NCI-H2227 (cell line): Measurements from ENCODE around the gene TMEM212.
A peak's percentile ranks its signal among the peaks of the same experiment; 100 is the strongest.
"Not testable (repeated sequence)": the region's sequence is repeated elsewhere in the genome, so short reads cannot be mapped to it uniquely, and the experiment has no call there.

Experiments
- DNase-seq: peaks from one replicate; lab custom pipeline; 2025; ENCODE audit not compliant: unreplicated experiment; lab: John Stamatoyannopoulos, UW

Gene TMEM212

GRCh38 chr3:171883893-171884279 is 40.7 kb downstream of the TMEM212 start:
- DNase-seq = no peak

GRCh38 chr3:171888466-171888865 is 45.3 kb downstream of the TMEM212 start:
- DNase-seq = no peak

DNA sequence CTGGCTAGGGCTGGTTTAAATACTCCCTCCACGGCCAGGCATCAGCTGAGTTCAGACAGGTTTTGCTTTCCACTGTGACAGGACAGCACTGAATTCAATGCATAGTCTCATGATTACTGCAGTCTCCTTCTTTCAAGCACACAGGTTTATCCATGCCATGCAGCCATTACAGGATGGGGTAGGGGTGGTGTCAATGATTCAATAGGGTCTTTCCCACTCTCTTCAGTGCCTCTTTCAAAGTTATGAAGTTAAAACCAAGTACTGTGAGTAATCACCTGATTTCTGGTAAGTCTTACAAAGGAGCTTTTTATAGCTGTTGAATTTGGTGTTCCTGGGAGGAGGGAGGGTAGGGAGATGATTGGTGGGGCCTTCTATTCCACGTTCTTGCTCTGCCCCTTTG is 47.2 kb downstream of the TMEM212 start:
- DNase-seq = no peak

- peak; percentile 91 for DNase-seq
These were observed 49.3 kb downstream of the TMEM212 start for GRCh38 chr3:171892457-171892856.

- DNase-seq = no peak
These were observed 52.1 kb downstream of the TMEM212 start for GRCh38 chr3:171895291-171895690.

DNA sequence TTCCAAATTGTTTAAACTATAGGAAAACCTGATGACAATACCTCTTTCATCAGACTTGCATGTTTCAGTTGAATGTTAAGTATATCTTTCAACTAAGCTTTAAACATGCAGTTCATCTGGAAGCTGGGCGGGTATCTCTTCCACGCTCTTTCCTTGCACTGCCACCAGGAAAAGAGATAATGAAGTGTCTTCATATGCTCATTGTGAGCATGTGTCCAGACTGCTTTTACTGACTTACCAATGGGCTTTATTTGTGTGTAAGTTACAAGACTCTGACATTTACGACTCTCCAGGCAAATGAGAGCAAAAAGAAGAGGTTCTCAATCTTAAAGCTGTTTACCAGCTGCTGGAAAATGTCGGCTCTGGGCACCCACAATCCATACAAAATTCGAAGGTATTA is 52.8 kb downstream of the TMEM212 start:
- no peak for DNase-seq

DNA sequence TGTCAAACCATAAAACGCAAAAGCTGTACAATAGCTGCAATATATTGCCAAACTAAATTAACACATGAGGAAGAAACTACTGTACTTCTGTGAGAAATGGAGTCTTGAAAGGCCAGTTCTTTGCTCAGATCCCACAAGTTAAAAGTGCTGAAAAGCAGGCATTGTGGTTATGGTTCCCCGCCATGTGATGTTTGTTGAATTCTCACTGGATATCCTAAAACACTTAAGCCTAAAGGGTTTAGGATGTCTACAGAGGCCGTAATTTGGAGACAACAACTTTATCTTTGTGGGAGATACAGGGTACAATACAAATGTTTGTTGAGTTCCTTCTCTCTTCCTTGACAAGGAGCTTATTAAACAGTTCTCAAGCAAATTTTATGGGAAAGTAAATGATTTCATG is 53.2 kb downstream of the TMEM212 start:
- no peak for DNase-seq

DNA sequence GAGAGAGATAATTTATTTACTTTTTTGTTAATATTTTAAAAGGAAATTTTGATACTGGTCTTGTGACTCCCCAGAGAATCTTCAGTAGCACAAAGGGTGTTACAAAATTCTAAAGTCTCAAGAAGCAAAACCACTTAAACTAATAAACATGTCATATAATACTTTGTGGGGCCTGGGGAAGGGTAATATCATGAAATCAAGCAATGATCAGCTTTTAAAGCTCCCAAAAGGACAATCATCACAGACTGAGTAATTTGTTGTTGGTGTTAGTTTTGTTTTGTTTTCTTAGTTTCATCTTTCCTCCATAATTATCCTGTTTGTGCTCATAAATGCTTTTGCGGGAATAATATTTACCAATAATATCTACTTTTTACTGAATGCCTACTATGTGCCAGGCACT is 55.0 kb downstream of the TMEM212 start:
- DNase-seq = no peak

DNA sequence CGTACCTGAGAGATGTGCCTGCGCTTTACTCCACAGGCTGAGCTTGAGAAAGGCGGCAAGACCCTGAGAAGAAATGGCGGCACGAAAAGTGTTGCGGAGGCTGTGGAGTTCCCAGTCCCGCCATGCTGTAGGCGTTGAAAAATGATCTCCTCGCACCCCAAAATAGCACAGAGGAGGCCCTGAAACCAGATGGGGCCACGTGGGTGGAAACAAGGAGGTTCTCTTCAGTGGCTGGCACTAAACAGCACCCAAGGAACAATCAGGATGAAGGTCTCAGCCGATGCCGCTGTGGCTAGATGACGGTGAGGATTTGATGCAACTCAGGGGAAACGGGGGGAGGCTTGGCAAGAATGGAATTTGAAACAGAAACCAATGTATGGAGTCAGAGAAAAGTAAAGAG is 57.3 kb downstream of the TMEM212 start:
- no peak for DNase-seq

DNA sequence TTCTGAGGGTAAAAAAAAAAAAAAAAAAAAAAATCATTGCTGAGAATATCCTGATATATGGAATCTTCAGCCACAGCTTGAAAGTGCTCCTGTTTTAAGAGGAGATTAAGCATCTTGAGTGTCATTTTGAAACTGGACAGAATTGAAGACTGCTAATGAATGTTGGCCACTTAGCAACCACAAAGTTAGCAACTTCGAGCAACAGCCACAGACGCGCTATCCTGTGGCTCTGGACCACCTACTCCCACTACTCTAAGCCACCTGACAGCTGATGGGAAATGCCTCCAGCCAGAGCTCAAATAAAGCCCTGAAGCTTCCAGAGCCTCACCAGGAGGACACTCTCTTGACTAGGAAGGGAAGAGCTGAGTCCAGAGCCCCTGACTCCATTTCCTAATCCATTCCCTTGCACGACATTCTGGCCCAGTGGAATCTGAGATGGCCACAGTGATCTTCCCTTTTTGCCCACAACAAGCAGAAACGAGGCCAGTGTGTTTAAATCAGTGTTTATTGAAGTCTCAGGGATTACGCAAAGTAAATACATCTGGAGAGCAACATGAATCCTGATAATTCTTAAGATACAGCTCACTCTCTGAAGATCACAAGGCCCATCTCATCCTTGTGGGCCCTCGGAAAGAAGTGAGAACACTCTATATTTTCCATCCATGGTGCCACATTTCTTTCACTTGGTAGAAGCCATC is 58.6 kb downstream of the TMEM212 start:
- DNase-seq = no peak

DNA sequence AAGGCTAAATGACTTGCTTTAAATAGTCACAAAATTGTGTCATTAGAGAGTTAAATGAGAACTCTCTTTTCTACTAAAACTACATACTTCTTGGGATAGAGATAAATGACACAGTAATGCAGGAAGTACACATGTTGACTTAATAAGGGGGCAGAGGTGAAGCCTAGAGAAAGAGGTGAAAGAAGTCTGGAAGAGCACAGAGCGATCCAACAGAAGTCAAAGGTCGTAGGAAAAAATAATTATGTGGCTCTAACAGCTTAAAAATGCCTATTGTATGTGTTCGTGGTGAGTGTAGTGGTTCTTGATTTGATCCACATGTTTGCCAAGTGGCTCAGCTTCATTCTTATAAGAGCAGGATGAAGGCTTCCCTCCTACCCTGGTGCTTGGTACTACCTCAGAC is 61.7 kb downstream of the TMEM212 start:
- peak; percentile 6 for DNase-seq

DNA sequence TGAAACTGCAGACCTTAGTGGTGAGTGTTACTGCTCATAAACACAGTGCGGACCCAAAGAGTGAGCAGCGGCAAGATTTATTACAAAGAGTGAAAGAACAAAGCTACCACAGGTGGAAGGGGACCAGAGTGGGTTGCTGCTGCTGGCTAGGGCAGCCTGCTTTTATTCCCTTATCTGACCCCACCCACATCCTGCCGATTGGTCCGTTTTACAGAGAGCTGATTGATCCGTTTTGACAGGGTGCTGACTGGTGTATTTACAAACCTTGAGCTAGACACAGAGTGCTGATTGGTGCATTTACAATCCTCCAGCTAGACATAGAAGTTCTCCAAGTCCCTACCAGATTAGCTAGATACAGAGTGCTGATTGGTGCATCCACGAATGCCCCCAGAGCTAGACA is 63.4 kb downstream of the TMEM212 start:
- not testable (repeated sequence) for DNase-seq

DNA sequence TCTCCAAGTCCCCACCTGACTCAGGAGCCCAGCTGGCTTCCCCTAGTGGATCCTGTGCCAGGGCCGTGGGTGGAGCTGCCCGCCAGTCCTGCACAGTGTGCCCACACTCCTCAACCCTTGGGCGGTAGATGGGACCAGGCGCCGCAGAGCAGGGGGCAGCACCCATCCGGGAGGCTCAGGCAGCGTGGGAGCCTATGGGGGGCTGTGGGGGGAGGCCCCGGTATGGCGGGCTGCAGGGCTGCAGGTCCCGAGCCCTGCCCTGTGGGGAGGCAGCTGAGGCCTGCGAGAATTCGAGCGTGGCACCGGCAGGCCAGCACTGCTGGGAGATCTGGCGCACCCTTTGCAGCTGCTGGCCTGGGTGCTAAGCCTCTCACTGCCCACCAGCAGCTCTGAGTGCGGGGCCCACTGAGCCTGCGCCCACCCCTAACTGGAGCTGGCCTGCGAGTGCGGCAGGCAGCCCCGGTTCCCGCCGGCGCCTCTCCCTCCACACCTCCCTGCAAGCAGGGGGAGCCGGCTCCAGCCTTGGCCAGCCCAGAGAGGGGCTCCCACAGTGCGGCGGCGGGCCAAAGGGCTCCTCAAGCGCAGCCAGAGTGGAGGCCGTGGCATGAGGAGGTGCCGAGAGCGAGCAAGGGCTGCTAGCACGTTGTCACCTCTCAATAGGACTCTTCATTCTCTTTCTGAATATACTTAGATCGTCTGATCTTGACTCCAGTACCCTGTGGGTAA is 64.0 kb downstream of the TMEM212 start:
- DNase-seq = no peak

DNA sequence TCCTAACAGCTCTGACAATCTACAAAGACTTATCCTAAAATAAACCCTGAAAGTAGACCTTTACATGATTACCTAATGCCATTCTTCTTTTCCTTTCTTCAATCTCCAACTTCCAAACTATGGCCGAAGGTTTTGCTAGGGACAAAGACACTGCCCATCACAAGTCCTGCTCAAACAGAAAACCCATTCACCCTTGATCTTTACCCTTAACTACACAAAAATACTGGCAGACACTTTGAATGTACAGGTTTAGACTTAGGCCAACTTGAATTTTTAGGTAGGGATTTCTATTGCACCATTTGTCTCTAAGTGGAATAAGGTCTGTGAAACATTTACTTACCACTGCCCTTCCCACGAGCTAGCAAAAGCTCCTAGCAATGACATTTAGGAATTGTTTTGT is 64.6 kb downstream of the TMEM212 start:
- DNase-seq = no peak

DNA sequence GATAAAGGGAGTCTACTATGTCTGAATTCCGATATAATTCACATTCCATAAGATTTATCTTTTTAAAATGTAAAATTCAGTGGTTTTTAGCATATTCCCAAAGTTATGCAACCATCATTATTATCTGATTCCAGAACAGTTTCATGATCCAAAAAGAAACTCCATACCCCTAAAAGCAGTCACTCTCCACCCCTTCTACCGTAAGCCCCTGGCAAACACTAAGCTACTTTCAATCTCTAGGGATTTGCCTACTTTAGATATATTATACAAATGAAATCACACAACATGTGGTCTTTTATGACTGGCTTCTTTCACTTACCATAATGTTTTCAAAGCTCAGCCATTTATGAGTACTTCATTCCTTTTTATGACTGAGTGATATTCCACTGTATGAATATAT is 65.6 kb downstream of the TMEM212 start:
- DNase-seq = no peak
